ENCODE results near the gene UNC13C.

Gene UNC13C

GRCh38 chr15:54540721-54541120 lies 562.5 kb downstream of the UNC13C start:
- Histone ChIP-seq H3K27me3 (ENCODE audit: insufficient read depth, poor library complexity, severe bottlenecking) (no peaks in the 10 kb centered on the region), H3K4me3 (replicated peaks; ENCODE audit: insufficient read depth, low read length) (no peak overlapping the region), H3K27ac (replicated peaks) (no peak overlapping the region)
- DNase-seq (ENCODE audit: low read depth in 1 of 2, low spot score in 1 of 2), result no peak
- TF ChIP-seq CTCF (IDR thresholded peaks at IDR 0.05; ENCODE audit: insufficient read depth, low read length) (no peak), SPI1 (IDR thresholded peaks at IDR 0.05; ENCODE audit: borderline replicate concordance, low read depth) (no peak), GABPA (IDR thresholded peaks at IDR 0.05; ENCODE audit: low read depth) (no peak), REST (IDR thresholded peaks at IDR 0.05; ENCODE audit: insufficient replicate concordance, low read depth) (no peak), POLR2AphosphoS5 (IDR thresholded peaks at IDR 0.05; ENCODE audit: low read depth) (no peak)

GRCh38 chr15:54547491-54547890 lies 569.2 kb downstream of the UNC13C start:
- no peaks in the 10 kb centered on the region for H3K27me3 ChIP-seq (ENCODE audit: insufficient read depth, poor library complexity, severe bottlenecking)
- H3K4me3 ChIP-seq (replicated peaks; ENCODE audit: insufficient read depth, low read length), result no peak overlapping the region
- no peak for TF ChIP-seq CTCF (IDR thresholded peaks at IDR 0.05; ENCODE audit: insufficient read depth, low read length)
- TF ChIP-seq POLR2AphosphoS5 (IDR thresholded peaks at IDR 0.05; ENCODE audit: low read depth), result no peak
- TF ChIP-seq REST (IDR thresholded peaks at IDR 0.05; ENCODE audit: insufficient replicate concordance, low read depth), result no peak
- TF ChIP-seq SPI1 (IDR thresholded peaks at IDR 0.05; ENCODE audit: borderline replicate concordance, low read depth), result no peak
- no peak for TF ChIP-seq GABPA (IDR thresholded peaks at IDR 0.05; ENCODE audit: low read depth)
- no peak for DNase-seq (ENCODE audit: low read depth in 1 of 2, low spot score in 1 of 2)
- no peak overlapping the region for H3K27ac ChIP-seq (replicated peaks)

GRCh38 chr15:54550954-54551353 lies 572.7 kb downstream of the UNC13C start:
- TF ChIP-seq GABPA (IDR thresholded peaks at IDR 0.05; ENCODE audit: low read depth) (no peak), CTCF (IDR thresholded peaks at IDR 0.05; ENCODE audit: insufficient read depth, low read length) (no peak), REST (IDR thresholded peaks at IDR 0.05; ENCODE audit: insufficient replicate concordance, low read depth) (no peak), SPI1 (IDR thresholded peaks at IDR 0.05; ENCODE audit: borderline replicate concordance, low read depth) (no peak)
- Histone ChIP-seq H3K27me3 (ENCODE audit: insufficient read depth, poor library complexity, severe bottlenecking) (no peaks in the 10 kb centered on the region), H3K4me3 (replicated peaks; ENCODE audit: insufficient read depth, low read length) (no peak overlapping the region), H3K27ac (replicated peaks) (no peak overlapping the region)
- no peak for DNase-seq (ENCODE audit: low read depth in 1 of 2, low spot score in 1 of 2)
